ENCODE results near the gene IREB2. TPM values are rescaled to one million over a fixed set of nuclear protein-coding genes. Genes with fewer than 3 reads are reported as not detected.

Gene IREB2
- total RNA-seq, 1 experiment from 2014 or later, result 84.5 TPM

DNA sequence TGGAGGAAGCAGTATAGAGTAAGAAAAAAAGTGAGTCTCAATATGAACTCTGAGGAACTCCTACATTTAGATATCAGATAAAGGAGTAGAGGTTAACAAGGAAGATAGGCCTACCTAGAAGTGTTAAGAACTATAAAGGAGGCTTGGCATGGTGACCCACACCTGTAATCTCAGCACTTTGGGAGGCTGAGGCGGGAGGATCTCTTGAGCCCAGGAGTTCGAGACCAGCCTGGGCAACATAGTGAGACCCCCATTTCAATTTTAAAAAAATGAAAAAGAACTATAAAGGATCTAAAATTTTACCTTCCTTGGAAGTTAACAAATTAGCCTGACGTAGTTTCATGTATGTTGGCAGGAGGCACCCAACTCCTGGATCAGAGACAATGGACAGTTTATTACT, 14.5 kb downstream of the IREB2 start:
- intact Hi-C loops (cut with micrococcal nuclease; ENCODE audit: unreplicated experiment), result no loop called here
- no peak for DNase-seq
- Mint-ChIP-seq H3K27me3 (ENCODE audit: unreplicated experiment) (no peaks in the 10 kb centered on the region), H3K9me3 (ENCODE audit: low read depth, unreplicated experiment) (no peaks in the 10 kb centered on the region), H3K4me3 (ENCODE audit: low read depth, unreplicated experiment) (no peak overlapping the region), H3K27ac (ENCODE audit: unreplicated experiment) (no peak overlapping the region), H3K36me3 (ENCODE audit: insufficient read depth, unreplicated experiment) (peaks cover 16% of the 10 kb centered on the region), H3K4me1 (ENCODE audit: low read depth, unreplicated experiment) (peaks cover 49% of the 10 kb centered on the region)
- CTCF ChIA-PET, result interaction anchor here (1.2 kb wide), 1 partner anchor 48 kb away, joined by 3 read pairs; no protein-coding TSS in a partner anchor
- no TSS peak for BruUV-seq (replicated peaks)
- TF ChIP-seq, protein P1, sequence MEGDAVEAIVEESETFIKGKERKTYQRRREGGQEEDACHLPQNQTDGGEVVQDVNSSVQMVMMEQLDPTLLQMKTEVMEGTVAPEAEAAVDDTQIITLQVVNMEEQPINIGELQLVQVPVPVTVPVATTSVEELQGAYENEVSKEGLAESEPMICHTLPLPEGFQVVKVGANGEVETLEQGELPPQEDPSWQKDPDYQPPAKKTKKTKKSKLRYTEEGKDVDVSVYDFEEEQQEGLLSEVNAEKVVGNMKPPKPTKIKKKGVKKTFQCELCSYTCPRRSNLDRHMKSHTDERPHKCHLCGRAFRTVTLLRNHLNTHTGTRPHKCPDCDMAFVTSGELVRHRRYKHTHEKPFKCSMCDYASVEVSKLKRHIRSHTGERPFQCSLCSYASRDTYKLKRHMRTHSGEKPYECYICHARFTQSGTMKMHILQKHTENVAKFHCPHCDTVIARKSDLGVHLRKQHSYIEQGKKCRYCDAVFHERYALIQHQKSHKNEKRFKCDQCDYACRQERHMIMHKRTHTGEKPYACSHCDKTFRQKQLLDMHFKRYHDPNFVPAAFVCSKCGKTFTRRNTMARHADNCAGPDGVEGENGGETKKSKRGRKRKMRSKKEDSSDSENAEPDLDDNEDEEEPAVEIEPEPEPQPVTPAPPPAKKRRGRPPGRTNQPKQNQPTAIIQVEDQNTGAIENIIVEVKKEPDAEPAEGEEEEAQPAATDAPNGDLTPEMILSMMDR (IDR thresholded peaks at IDR 0.05; ENCODE audit: unreplicated experiment), result no peak

DNA sequence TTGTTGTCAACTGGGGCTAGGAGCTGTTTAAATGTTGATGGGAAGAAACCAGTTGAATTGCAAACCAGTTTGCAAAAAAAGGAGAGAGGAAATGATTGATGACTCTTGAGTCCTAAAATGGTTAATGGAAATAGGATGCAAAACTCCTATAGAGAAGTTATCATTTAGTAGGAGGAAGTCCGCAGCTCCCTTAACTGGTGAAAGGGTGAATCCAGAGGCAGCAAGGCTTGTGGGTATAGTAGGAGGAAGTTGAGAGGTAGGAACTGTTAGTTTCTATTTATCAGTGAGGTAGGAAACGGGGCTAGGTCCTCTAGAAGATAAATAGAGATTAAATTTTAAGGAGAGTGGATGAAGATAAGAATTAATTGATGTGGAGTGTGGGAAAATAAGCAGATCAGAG, 15.4 kb downstream of the IREB2 start:
- H3K27me3 Mint-ChIP-seq (ENCODE audit: unreplicated experiment), result no peaks in the 10 kb centered on the region
- no peaks in the 10 kb centered on the region for H3K9me3 Mint-ChIP-seq (ENCODE audit: low read depth, unreplicated experiment)
- peaks cover 53% of the 10 kb centered on the region for H3K4me1 Mint-ChIP-seq (ENCODE audit: low read depth, unreplicated experiment)
- peak overlapping the region; percentile 74 for H3K27ac Mint-ChIP-seq (ENCODE audit: unreplicated experiment)
- no peak for DNase-seq
- TF ChIP-seq, protein P1 (IDR thresholded peaks at IDR 0.05; ENCODE audit: unreplicated experiment), result no peak
- peak overlapping the region; percentile 47 for H3K4me3 Mint-ChIP-seq (ENCODE audit: low read depth, unreplicated experiment)
- no TSS peak for BruUV-seq (replicated peaks)
- H3K36me3 Mint-ChIP-seq (ENCODE audit: insufficient read depth, unreplicated experiment), result peaks cover 11% of the 10 kb centered on the region
- intact Hi-C loops (cut with micrococcal nuclease; ENCODE audit: unreplicated experiment), result no loop called here
- CTCF ChIA-PET, result interaction anchor here (1.2 kb wide), 1 partner anchor 47 kb away, joined by 3 read pairs; no protein-coding TSS in a partner anchor

DNA sequence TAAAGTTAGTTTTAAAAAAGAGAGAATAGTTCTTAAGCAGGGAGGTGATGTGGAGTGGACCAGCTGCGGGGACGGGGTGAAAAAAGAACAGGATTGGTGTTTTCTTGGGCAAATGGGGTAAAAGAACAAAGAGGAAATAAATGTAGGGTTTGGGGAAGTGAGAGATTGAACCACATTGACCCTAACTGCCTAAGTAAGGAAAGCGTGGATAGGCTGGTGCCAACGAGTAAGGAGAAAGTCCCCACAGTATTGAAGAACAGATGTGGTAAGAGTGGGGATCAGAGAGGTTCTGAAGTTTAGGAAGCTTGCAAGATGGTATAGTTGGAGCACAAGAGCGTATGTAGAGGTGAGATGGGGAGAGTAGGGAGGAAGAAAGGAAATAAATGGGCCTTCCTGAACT, 17.0 kb downstream of the IREB2 start:
- no TSS peak for BruUV-seq (replicated peaks)
- H3K4me1 Mint-ChIP-seq (ENCODE audit: low read depth, unreplicated experiment), result peaks cover 57% of the 10 kb centered on the region
- no peaks in the 10 kb centered on the region for H3K9me3 Mint-ChIP-seq (ENCODE audit: low read depth, unreplicated experiment)
- TF ChIP-seq, protein P1 (IDR thresholded peaks at IDR 0.05; ENCODE audit: unreplicated experiment), result no peak
- no peak overlapping the region for H3K27ac Mint-ChIP-seq (ENCODE audit: unreplicated experiment)
- no peak for DNase-seq
- H3K27me3 Mint-ChIP-seq (ENCODE audit: unreplicated experiment), result no peaks in the 10 kb centered on the region
- intact Hi-C loops (cut with micrococcal nuclease; ENCODE audit: unreplicated experiment), result no loop called here
- CTCF ChIA-PET, result no interaction called here
- peaks cover 11% of the 10 kb centered on the region for H3K36me3 Mint-ChIP-seq (ENCODE audit: insufficient read depth, unreplicated experiment)
- H3K4me3 Mint-ChIP-seq (ENCODE audit: low read depth, unreplicated experiment), result no peak overlapping the region

DNA sequence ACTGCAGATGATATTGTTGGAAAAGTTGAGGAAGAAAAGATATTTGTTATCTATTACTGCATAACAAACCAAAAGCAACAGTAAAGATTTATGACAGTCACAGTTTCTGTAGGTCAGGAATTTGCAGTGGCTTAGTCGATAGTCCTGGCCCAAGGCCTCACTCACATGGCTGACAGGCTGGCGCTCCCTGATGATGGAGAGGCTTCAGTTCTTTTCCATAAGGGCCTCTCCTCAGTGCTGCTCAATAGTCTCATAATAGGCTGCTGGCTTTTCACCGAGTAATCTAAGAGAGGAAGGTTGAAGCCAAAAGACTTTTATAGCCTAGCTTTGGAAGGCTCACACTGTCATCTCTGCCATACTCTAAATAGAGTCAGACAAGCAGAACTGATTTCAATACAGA, 17.7 kb downstream of the IREB2 start:
- Mint-ChIP-seq H3K9me3 (ENCODE audit: low read depth, unreplicated experiment) (no peaks in the 10 kb centered on the region), H3K36me3 (ENCODE audit: insufficient read depth, unreplicated experiment) (peaks cover 12% of the 10 kb centered on the region), H3K4me3 (ENCODE audit: low read depth, unreplicated experiment) (no peak overlapping the region), H3K27me3 (ENCODE audit: unreplicated experiment) (no peaks in the 10 kb centered on the region), H3K4me1 (ENCODE audit: low read depth, unreplicated experiment) (peaks cover 60% of the 10 kb centered on the region), H3K27ac (ENCODE audit: unreplicated experiment) (no peak overlapping the region)
- CTCF ChIA-PET, result no interaction called here
- intact Hi-C loops (cut with micrococcal nuclease; ENCODE audit: unreplicated experiment), result no loop called here
- no TSS peak for BruUV-seq (replicated peaks)
- no peak for DNase-seq
- TF ChIP-seq, protein P1 (IDR thresholded peaks at IDR 0.05; ENCODE audit: unreplicated experiment), result no peak
